ENCODE data around the gene ZNF318.

Gene ZNF318

DNA sequence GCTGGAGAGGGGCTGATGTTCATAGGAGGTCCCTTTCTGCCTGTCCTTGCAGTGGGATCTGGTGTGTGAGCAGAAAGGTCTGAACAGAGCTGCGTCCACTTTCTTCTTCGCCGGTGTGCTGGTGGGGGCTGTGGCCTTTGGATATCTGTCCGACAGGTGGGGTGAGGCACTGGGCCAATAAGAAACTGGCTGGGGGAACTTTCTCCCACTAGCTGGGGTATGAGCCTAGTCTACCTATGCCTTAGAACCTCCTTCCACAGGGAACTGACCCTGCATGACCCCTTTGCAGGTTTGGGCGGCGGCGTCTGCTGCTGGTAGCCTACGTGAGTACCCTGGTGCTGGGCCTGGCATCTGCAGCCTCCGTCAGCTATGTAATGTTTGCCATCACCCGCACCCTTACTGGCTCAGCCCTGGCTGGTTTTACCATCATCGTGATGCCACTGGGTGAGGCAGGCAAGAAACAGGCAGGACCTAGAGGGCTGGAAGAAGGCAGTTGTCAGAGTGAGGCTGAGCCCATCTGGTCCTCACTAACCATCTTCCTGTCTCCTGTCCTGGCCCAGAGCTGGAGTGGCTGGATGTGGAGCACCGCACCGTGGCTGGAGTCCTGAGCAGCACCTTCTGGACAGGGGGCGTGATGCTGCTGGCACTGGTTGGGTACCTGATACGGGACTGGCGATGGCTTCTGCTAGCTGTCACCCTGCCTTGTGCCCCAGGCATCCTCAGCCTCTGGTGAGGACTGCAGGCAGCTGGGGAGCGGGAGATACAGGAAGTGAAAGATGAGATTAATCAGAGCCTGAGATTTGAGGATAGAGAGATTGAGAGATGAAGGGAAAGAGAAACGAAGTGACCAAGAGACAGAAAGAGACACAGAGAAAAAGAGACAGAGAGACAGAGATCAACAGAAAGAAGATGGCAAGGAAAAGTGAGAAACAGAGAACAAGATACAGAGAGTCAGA, 69.8 kb downstream of the ZNF318 start:
- DNase-seq: no peak

DNA sequence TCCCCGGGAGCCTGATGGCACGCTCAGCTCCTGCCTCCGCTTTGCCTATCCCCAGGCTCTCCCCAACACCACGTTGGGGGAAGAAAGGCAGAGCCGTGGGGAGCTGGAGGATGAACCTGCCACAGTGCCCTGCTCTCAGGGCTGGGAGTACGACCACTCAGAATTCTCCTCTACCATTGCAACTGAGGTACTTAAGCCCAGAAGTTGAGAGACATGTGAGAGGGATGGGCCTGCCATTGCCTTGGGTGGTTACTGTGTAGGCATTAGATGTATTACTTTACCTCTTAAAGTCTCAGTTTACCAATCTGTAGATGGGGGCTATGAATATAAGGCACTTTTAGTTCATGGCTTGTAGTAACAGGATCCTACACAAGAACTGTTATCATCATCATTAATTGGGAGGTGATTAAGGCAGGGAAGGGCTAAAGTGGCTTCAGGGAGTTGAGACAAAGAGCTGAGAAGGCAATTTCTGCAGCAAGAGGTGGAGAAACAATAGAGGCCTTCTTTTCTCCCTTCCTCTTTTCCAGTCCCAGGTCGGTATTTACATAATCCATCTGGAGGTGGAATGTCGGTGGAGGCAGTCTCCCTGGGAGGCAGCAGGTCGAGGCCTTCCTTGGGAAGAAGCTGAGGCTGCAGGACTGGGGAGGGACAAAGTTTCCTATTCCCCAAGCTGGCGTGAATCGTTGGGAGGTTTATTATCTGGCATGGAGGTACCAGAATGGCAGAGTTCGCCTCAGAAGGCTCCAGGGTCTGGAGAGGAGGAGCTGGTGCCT, 70.7 kb downstream of the ZNF318 start:
- no peak for DNase-seq

DNA sequence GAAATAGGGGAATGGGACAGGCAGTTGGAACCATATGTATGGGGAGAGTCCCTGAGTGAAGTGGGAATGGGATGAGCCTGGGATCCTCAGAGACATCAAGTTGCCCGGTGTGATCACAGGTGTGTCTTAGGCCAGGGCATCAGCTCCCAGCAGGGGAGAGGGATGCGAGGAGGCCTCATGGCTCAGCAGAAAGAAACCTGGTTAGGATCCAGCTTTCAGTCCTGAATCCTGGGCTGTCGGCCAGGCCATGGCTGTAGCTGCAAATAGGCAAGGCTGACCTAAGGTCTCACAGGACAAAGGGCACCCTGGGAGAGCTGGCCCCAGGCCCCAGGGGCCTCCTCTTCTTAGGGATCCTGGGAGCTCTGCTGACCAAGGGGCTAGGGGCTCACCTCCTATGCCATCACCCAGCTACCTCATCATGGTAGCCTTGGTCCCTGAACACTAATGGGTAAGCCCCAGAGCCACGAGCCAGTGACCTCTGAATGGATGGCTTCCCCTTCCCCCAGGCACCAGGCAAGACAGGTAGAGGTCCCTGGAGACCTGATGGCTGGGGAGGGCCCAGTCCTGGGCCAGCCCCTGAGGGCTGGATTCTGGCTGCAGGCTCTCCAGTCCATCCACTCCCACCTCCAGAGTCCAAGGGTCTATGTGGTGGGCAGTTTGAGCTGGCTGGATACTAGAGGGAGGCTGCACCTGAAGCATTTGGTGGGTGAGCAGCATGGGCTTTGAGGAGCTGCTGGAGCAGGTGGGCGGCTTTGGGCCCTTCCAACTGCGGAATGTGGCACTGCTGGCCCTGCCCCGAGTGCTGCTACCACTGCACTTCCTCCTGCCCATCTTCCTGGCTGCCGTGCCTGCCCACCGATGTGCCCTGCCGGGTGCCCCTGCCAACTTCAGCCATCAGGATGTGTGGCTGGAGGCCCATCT, 71.5 kb downstream of the ZNF318 start, which contains the start of gene SLC22A7:
Gene SLC22A7 (plus strand): TSS at position 617 of the 921 bp plus-strand sequence. CDS start 99 bp downstream, at position 716.
- DNase-seq: no peak

- DNase-seq: no peak
Observed at GRCh38 chr6:43296780-43297497, 72.5 kb downstream of the ZNF318 start.

- DNase-seq: no peak
Observed at GRCh38 chr6:43295456-43295855, 74.0 kb downstream of the ZNF318 start.

GRCh38 chr6:43294536-43294935, 74.9 kb downstream of the ZNF318 start:
- no peak for DNase-seq

- no peak for DNase-seq
Observed at GRCh38 chr6:43293698-43294097, 75.7 kb downstream of the ZNF318 start.

GRCh38 chr6:43292763-43293318, 76.6 kb downstream of the ZNF318 start:
- DNase-seq: no peak

- DNase-seq: no peak
Observed at GRCh38 chr6:43292341-43292740, 77.1 kb downstream of the ZNF318 start.

DNA sequence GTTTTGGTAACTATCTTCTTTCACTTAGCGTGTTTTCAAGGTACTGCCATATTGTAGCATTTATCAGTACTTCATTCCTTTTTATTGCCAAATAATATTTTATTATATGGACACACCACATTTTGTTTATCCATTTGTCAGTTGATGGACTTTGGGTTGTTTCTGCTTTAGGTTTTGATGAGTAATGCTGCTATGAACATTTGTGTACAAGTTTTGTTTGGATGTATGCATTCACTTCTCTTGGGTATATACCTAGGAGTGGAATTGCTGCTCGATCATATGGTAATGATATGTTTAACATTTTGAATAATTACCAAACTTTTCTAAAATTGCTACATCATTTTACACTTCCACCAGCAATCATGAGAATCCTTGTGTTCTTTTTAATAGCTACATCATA, 77.7 kb downstream of the ZNF318 start:
- DNase-seq: no peak

GRCh38 chr6:43290905-43291355, 78.5 kb downstream of the ZNF318 start:
- DNase-seq: no peak

- no peak for DNase-seq
Observed at GRCh38 chr6:43290339-43290904, 79.0 kb downstream of the ZNF318 start.

GRCh38 chr6:43287717-43288679, 81.4 kb downstream of the ZNF318 start:
- DNase-seq: no peak

DNA sequence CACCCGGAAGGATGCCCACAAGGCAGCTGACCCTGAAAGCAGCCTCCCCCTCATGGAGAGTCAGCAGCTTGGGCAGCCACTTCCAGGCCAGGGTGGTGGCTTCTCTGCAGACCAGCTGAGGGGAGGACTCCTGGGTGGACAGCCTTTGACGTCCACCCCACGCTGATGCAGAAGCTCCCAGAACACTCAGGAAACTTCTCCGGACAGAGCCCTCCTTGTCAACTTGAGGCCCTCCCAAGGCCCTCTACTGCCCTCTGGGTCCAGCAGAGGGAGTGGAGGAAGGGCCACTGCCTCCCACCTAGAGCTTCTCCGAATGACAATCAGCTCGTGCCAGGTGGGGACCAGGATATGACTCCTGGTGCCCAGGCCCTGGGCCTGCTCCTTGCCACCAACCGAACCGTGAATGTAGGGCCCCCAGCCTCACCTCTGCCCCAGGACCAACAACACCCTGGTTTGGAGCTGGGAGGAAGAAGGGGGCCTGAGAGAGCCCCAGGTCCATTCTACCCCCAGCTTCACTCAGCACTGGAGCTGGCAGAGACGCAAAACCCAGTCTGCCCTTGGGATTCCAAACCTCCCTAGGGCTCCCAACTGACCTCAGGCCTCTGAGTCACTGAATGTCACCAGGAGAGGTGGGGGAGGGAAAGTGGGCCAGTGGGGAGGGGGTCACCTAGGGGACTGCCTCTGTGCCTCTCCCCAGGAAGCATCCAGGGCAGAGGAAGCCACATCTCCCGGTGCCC, 82.3 kb downstream of the ZNF318 start:
- no peak for DNase-seq

DNA sequence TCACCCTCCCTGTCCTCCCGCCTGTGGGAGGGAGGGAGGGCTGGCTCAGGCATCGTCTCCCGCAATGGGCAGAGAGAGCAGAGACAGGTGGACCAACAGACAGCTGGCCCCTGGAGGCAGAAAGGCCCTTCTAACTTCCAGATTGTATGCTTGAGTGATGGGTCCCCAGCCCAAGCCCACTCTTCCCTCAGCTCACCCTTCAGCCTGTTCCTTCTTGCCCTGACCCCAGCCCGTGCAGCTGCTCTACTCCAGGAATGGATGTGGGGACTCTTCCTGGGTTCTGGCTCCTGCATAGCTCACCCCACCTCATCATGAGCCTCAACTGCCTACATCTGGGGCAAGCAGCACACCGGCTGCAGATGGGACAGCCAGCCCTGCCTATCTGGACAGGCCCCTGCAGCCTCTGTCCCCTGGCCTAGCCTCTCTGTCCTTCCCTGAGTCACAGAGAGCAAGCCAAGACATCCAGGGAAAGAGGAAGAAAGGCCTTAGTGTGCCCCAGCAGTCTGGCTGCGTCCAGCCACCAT, 82.9 kb downstream of the ZNF318 start:
- DNase-seq: no peak
